OCI-LY7 (cell line): ENCODE results near the gene EPS8L3. TPM values are rescaled to one million over a fixed set of nuclear protein-coding genes. Genes with fewer than 3 reads are reported as not detected.

Experiments
- BruUV-seq: library from RNA; stranded (reverse); fragments of 400-500 nt; replicated peaks from 2 replicates; lab custom pipeline; 2021; lab: Mats Ljungman, UMichigan
- CTCF ChIA-PET: fragments of 300-600 bp; sonication (Branson Sonifier 250); formaldehyde crosslinking; loops from one replicate; lab custom pipeline; 2022; ENCODE audit warnings: antibody characterized with exemption; ENCODE audit not compliant: unreplicated experiment; lab: Charles Lee
- POLR2A ChIA-PET: fragments of 300-600 bp; sonication (Branson Sonifier 250); formaldehyde crosslinking; loops from one replicate; lab custom pipeline; 2022; ENCODE audit warnings: antibody characterized with exemption; lab: Charles Lee
- DNase-seq: peaks from one replicate; pipeline ENCODE4 v3.0.0-alpha.2; 2015; ENCODE audit warnings: low spot score
- H2AFZ ChIP-seq: fragments of 200-600 bp; sonication (generic), shearing (Covaris generic); 2 replicates; pipeline ENCODE4 v1.6.1; 2014; ENCODE audit warnings: mild to moderate bottlenecking, antibody characterized with exemption, low read length, moderate library complexity
- H3K27ac ChIP-seq: fragments of 200-600 bp; sonication (generic); 2 replicates; pipeline ENCODE4 v1.5.1; 2014; ENCODE audit warnings: mixed run types, low read depth, mild to moderate bottlenecking, moderate library complexity, low read length, inconsistent platforms; ENCODE audit not compliant: poor library complexity, severe bottlenecking
- H3K36me3 ChIP-seq: fragments of 200-600 bp; sonication (generic); 2 replicates; pipeline ENCODE4 v1.6.1; 2014; ENCODE audit warnings: mild to moderate bottlenecking, antibody characterized with exemption, low read length, moderate library complexity, mixed read lengths; ENCODE audit not compliant: insufficient read depth
- H3K4me1 ChIP-seq: fragments of 200-600 bp; sonication (generic); 2 replicates; pipeline ENCODE4 v1.5.1; 2014; ENCODE audit warnings: mild to moderate bottlenecking, low read length; ENCODE audit not compliant: insufficient read depth, poor library complexity, severe bottlenecking
- H3K4me2 ChIP-seq: fragments of 200-600 bp; sonication (generic); 2 replicates; pipeline ENCODE4 v1.6.1; 2014; ENCODE audit warnings: mild to moderate bottlenecking, low read length
- H3K4me3 ChIP-seq: fragments of 200-600 bp; sonication (generic); 2 replicates; pipeline ENCODE4 v1.5.1; 2014; ENCODE audit warnings: mild to moderate bottlenecking, low read depth, low read length; ENCODE audit not compliant: poor library complexity, severe bottlenecking
- H3K79me2 ChIP-seq: fragments of 200-600 bp; sonication (generic); 2 replicates; pipeline ENCODE4 v1.6.1; 2016; ENCODE audit warnings: low read depth, mild to moderate bottlenecking, low read length, moderate library complexity, mixed read lengths; ENCODE audit not compliant: insufficient read depth
- H3K9me2 ChIP-seq: fragments of 200-600 bp; sonication (generic); 2 replicates; pipeline ENCODE4 v1.6.1; 2016; ENCODE audit warnings: mild to moderate bottlenecking, low read length, mixed read lengths; ENCODE audit not compliant: insufficient read depth
- H3K9me3 ChIP-seq: fragments of 200-600 bp; sonication (generic); 2 replicates; pipeline ENCODE4 v1.6.1; 2014; ENCODE audit warnings: mild to moderate bottlenecking, mixed run types, low read length, mixed read lengths
- H4K20me1 ChIP-seq: fragments of 200-600 bp; sonication (generic); 2 replicates; pipeline ENCODE4 v1.6.1; 2014; ENCODE audit warnings: mild to moderate bottlenecking, antibody characterized with exemption, low read length, moderate library complexity, mixed read lengths; ENCODE audit not compliant: insufficient read depth
- CTCF ChIP-seq: fragments of 200-600 bp; sonication (generic); conservative IDR thresholded peaks from 2 replicates; pipeline ENCODE4 v1.5.1; 2014; ENCODE audit warnings: mild to moderate bottlenecking, antibody characterized with exemption, low read length, moderate library complexity, mixed read lengths
- EZH2phosphoT487 ChIP-seq: fragments of 200-600 bp; sonication (generic); IDR thresholded peaks from 2 replicates; pipeline ENCODE4 v1.6.1; 2018; ENCODE audit warnings: low read depth, borderline replicate concordance, mild to moderate bottlenecking, mixed run types, antibody characterized with exemption, low read length, moderate library complexity, mixed read lengths
- intact Hi-C: fragments of 100-400 bp; cut with micrococcal nuclease; formaldehyde crosslinking; loops from one replicate; pipeline ENCODE4 v1.10.0; 2022; ENCODE audit not compliant: unreplicated experiment
- total RNA-seq, 2 experiments: library from RNA; depleted of rRNA in 1 of 2; stranded (reverse); fragments of >200 nt in 1 of 2; shearing (Covaris generic) in 1 of 2; gene quantifications; 2 replicates each; pipeline ENCODE4 v1.2.3, GENCODE V29; 2014 to 2022

EPS8L3 gene
- total RNA-seq, 2 experiments from 2014 or later, result not detected

GRCh38 chr1:109793089-109793485, 29.4 kb upstream of the EPS8L3 start:
- CTCF ChIA-PET, result no interaction called here
- Histone ChIP-seq H3K27ac (no peak overlapping the region), H4K20me1 (no peaks in the 10 kb centered on the region), H3K9me3 (no peaks in the 10 kb centered on the region), H3K79me2 (no peaks in the 10 kb centered on the region), H3K9me2 (no peaks in the 10 kb centered on the region), H3K4me2 (no peak overlapping the region), H2AFZ (no peak overlapping the region), H3K4me3 (no peak overlapping the region), H3K36me3 (no peaks in the 10 kb centered on the region), H3K4me1 (no peaks in the 10 kb centered on the region)
- POLR2A ChIA-PET, result no interaction called here
- no peak for DNase-seq
- no TSS peak for BruUV-seq
- TF ChIP-seq CTCF, result no peak
- intact Hi-C loops, result no loop called here

GRCh38 chr1:109792056-109792831, 28.5 kb upstream of the EPS8L3 start:
- intact Hi-C loops, result no loop called here
- BruUV-seq, result no TSS peak
- no peak overlapping the region for H3K4me2 ChIP-seq

More at GRCh38 chr1:109792056-109792831, 28.5 kb upstream of the EPS8L3 start:
- Histone ChIP-seq H3K79me2 (no peaks in the 10 kb centered on the region), H3K9me2 (no peaks in the 10 kb centered on the region), H3K4me1 (no peaks in the 10 kb centered on the region), H3K36me3 (no peaks in the 10 kb centered on the region), H2AFZ (no peak overlapping the region), H3K4me3 (no peak overlapping the region), H4K20me1 (no peaks in the 10 kb centered on the region), H3K9me3 (no peaks in the 10 kb centered on the region), H3K27ac (no peak overlapping the region)
- TF ChIP-seq CTCF (no peak), EZH2phosphoT487 (no peak)
- ChIA-PET CTCF (no interaction called here), POLR2A (interaction anchor here (0.6 kb wide), 1 partner anchor 508 kb away, joined by 5 read pairs; no protein-coding TSS in a partner anchor)
- no peak for DNase-seq
